Stimulated activated CD8-positive, alpha-beta memory T cell treated with anti-CD3 and anti-CD28 coated beads, Interleukin-7, amount 100 ng/mL, for 4 hours (primary cell): ENCODE data around the gene FBXO4.
"Not testable (repeated sequence)": the region's sequence is repeated elsewhere in the genome, so short reads cannot be mapped to it uniquely, and the experiment has no call there.

ENCODE experiments used
- DNase-seq, 2 donors: peaks; one replicate each; pipeline ENCODE4 v3.0.0-alpha.2; 2020; ENCODE audit warnings: low read depth in 2 of 2

FBXO4 gene

DNA sequence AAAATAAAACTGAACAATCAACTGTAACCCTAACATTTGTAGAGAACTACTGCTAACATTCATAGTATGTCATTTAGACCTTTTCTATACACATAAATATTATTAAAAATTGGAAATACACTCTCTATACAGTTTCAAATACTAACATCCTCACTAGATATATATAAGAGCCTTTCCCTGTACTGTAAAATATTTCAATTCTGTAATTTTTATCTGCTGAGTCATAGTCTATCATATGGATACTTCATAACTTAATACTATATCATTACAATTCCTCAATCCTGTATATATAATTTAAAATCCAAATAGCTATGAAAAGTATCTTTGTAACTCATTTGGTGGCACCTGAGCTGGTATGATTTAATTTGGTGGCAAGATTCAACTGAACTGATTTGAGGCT is 55.8 kb downstream of the FBXO4 start:
- no peak for DNase-seq

DNA sequence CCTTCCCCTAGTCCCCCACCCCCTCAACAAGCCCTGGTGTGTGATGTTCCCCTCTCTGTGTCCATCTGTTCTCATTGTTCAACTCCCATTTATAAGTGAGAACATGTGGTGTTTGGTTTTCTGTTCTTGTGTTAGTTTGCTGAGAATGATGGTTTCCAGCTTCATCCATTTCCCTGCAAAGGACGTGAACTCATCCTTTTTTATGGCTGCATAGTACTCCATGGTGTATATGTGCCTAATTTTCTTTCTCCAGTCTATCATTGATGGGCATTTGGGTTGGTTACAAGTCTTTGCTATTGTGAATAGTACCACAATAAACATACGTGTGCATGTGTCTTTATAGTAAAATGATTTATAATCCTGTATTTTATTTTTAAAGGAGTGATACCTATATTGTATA is 57.8 kb downstream of the FBXO4 start:
- not testable (repeated sequence) for DNase-seq

DNA sequence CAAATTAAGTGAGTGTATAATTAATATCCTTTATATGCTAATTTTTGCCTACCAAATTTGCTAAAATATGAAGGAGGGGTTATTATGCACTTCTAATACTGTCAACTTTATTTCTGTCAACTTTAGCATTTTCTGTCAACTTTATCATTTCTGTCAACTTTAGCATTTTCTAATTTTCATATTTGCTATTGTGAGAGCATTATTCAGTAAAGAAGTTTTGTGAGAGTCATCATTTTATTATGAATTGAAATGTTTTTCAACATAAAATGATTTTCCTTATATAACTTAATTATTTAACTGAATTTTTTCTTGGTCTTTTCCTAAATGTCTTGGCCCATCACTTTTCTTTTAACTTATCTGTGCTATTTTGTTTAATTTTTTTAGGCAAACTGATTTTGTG is 58.2 kb downstream of the FBXO4 start:
- no peak for DNase-seq

DNA sequence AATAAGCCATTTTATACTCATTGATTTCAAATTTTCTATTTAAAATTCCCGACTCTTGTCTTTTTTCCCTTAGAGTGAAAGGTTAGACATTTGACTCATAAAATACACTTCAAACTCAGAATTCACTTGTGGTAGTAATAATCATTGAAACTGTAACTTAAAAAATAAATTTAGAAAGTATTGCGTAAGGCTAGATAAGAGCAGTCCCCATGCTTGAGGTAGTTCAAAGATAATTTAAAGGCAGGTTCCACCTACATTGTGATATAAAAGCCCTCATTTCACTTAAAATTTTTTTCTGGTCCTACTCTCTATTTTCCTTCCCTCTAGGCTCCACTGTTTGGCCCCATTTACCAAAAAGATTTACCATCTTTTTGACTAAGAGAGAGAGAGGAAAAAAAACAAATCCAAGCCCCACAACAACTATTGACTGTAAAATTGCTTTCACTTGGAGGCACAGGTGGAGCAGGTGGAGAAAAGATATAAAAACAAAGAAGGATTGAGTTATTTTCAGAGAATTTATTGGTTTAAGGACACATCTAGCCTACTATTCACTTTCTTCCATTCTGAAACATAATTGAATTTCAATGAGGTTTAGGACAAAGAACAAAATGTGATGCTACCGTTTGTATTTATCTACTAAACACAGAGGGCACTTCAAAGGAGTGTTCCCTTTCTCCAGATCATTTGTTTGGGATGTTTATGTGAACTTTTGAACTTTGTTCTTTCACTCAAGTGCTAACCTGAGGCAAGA is 61.0 kb downstream of the FBXO4 start:
- no peak for DNase-seq
